Nephron progenitor cell (in vitro differentiated cells): ENCODE results near the gene ESPL1.

Source experiments
- DNase-seq: peaks from one replicate; pipeline ENCODE4 v3.0.0; 2021
- H3K27ac Mint-ChIP-seq: 2 replicates; pipeline ENCODE4 v1.8.0; 2021; ENCODE audit warnings: mild to moderate bottlenecking, moderate library complexity, mixed read lengths
- H3K27me3 Mint-ChIP-seq: 2 replicates; pipeline ENCODE4 v1.8.0; 2021; ENCODE audit warnings: mild to moderate bottlenecking, low read depth, mixed read lengths; ENCODE audit not compliant: poor library complexity
- H3K36me3 Mint-ChIP-seq: 2 replicates; pipeline ENCODE4 v1.8.0; 2021; ENCODE audit warnings: low read depth, mixed read lengths
- H3K4me1 Mint-ChIP-seq: 2 replicates; pipeline ENCODE4 v1.8.0; 2021; ENCODE audit warnings: mixed read lengths
- H3K4me3 Mint-ChIP-seq: 2 replicates; pipeline ENCODE4 v1.8.0; 2021; ENCODE audit warnings: mild to moderate bottlenecking, moderate library complexity, mixed read lengths
- H3K9me3 Mint-ChIP-seq: 2 replicates; pipeline ENCODE4 v1.8.0; 2021; ENCODE audit warnings: mild to moderate bottlenecking, moderate library complexity, mixed read lengths
- TF ChIP-seq, protein P1 (sequence below): fragments of 200-600 bp; sonication (generic); IDR thresholded peaks from 2 replicates; pipeline ENCODE4 v1.5.0; 2021; ENCODE audit warnings: antibody characterized with exemption

ESPL1 gene

DNA sequence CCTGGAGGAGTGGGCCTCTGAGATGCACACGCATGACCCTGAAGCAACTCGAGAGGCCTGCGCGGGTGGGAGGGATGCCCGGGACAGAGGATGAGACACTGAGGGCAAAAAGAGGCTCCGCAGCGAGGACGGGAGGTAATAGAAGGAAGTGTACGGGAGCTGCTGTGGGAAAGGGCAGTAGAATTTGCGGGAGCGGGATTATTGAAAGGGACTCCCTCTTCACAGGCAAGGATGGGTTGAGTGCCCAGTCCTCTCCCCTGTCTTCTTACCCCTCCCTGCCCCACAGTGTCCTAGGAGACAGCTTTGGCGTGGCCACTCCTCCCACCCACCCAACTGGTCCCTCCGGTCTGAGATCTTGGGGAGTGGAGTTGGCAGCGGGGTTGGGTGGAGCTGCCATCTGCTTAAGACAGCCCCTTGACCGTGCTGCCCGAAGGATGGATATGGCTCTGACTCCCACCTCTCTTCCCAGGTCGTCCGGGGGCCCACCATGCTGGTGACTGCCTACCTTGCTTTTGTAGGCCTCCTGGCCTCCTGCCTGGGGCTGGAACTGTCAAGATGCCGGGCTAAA is 15.7 kb upstream of the ESPL1 start:
- no peaks in the 10 kb centered on the region for H3K36me3 Mint-ChIP-seq
- H3K27ac Mint-ChIP-seq, result peak overlapping the region; percentile 90
- no peaks in the 10 kb centered on the region for H3K9me3 Mint-ChIP-seq
- TF ChIP-seq, protein P1, sequence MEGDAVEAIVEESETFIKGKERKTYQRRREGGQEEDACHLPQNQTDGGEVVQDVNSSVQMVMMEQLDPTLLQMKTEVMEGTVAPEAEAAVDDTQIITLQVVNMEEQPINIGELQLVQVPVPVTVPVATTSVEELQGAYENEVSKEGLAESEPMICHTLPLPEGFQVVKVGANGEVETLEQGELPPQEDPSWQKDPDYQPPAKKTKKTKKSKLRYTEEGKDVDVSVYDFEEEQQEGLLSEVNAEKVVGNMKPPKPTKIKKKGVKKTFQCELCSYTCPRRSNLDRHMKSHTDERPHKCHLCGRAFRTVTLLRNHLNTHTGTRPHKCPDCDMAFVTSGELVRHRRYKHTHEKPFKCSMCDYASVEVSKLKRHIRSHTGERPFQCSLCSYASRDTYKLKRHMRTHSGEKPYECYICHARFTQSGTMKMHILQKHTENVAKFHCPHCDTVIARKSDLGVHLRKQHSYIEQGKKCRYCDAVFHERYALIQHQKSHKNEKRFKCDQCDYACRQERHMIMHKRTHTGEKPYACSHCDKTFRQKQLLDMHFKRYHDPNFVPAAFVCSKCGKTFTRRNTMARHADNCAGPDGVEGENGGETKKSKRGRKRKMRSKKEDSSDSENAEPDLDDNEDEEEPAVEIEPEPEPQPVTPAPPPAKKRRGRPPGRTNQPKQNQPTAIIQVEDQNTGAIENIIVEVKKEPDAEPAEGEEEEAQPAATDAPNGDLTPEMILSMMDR, result no peak
- DNase-seq, result no peak
- no peaks in the 10 kb centered on the region for H3K27me3 Mint-ChIP-seq
- peaks cover 34% of the 10 kb centered on the region for H3K4me1 Mint-ChIP-seq
- H3K4me3 Mint-ChIP-seq, result peak overlapping the region; percentile 99

DNA sequence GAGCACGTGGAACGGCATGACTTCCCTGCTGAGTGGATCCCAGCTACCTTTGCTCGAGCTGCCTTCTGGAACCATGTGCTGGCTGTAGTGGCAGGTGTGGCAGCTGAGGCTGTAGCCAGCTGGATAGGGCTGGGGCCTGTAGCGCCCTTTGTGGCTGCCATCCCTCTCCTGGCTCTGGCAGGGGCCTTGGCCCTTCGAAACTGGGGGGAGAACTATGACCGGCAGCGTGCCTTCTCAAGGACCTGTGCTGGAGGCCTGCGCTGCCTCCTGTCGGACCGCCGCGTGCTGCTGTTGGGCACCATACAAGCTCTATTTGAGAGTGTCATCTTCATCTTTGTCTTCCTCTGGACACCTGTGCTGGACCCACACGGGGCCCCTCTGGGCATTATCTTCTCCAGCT is 14.8 kb upstream of the ESPL1 start:
- Mint-ChIP-seq H3K36me3 (no peaks in the 10 kb centered on the region), H3K9me3 (no peaks in the 10 kb centered on the region), H3K27me3 (no peaks in the 10 kb centered on the region), H3K27ac (peak overlapping the region; percentile 64), H3K4me3 (peak overlapping the region; percentile 99), H3K4me1 (peaks cover 34% of the 10 kb centered on the region)
- no peak for DNase-seq
- TF ChIP-seq, protein P1, result no peak

GRCh38 chr12:53254816-53255545 is 13.1 kb upstream of the ESPL1 start:
- peaks cover 42% of the 10 kb centered on the region for H3K4me1 Mint-ChIP-seq
- H3K27me3 Mint-ChIP-seq, result no peaks in the 10 kb centered on the region
- no peaks in the 10 kb centered on the region for H3K36me3 Mint-ChIP-seq
- TF ChIP-seq, protein P1, result no peak
- H3K9me3 Mint-ChIP-seq, result no peaks in the 10 kb centered on the region
- H3K27ac Mint-ChIP-seq, result no peak overlapping the region
- no peak for DNase-seq
- no peak overlapping the region for H3K4me3 Mint-ChIP-seq

DNA sequence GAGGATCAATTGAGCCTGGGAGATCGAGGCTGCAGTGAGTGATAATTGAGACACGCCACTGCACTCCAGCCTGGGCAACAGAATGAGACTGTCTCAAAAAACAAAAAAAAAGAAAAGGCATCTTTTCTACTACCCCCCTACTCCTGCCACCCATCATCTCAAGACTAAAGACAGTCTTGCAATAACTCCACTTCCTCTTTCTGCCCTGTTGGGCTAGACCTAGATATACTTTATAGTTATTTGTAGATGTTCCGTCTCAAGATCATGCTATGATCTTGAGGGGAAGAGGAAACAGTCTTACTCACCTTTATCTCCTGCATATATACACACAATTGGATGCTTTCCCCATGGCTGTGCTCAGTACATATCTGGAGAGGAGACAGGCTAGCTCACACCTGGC is 12.1 kb upstream of the ESPL1 start:
- DNase-seq, result no peak
- no peaks in the 10 kb centered on the region for H3K27me3 Mint-ChIP-seq
- no peak overlapping the region for H3K4me3 Mint-ChIP-seq
- no peaks in the 10 kb centered on the region for H3K36me3 Mint-ChIP-seq
- TF ChIP-seq, protein P1, result no peak
- no peak overlapping the region for H3K27ac Mint-ChIP-seq
- peaks cover 34% of the 10 kb centered on the region for H3K4me1 Mint-ChIP-seq
- H3K9me3 Mint-ChIP-seq, result no peaks in the 10 kb centered on the region

GRCh38 chr12:53258541-53259539 is 9.3 kb upstream of the ESPL1 start:
- Mint-ChIP-seq H3K4me3 (no peak overlapping the region), H3K4me1 (peaks cover 9% of the 10 kb centered on the region), H3K9me3 (no peaks in the 10 kb centered on the region), H3K36me3 (no peaks in the 10 kb centered on the region), H3K27ac (no peak overlapping the region), H3K27me3 (peaks cover 3% of the 10 kb centered on the region)
- no peak for DNase-seq
- TF ChIP-seq, protein P1, result no peak
